DLD1 (cell line): ENCODE results near the gene ZFP2.
"Not testable (repeated sequence)": the region's sequence is repeated elsewhere in the genome, so short reads cannot be mapped to it uniquely, and the experiment has no call there.

ENCODE experiments used
- in situ Hi-C: cut with HindIII; loops from 2 replicates; pipeline ENCODE4 v1.10.0; 2017; ENCODE audit warnings: low sequenced_read_pairs

ZFP2 gene

GRCh38 chr5:178895615-178896571, at the start of gene ZFP2:
Gene ZFP2 (plus strand): TSS chr5:178895913. CDS start chr5:178931314, 35,401 bp downstream.
- in situ Hi-C loops: no loop called here

- in situ Hi-C loops: no loop called here
Measured at GRCh38 chr5:178849316-178849715, 46.4 kb upstream of the ZFP2 start.

- in situ Hi-C loops: no loop called here
Measured at GRCh38 chr5:178851951-178852350, 43.8 kb upstream of the ZFP2 start.

- in situ Hi-C loops: no loop called here
Measured at GRCh38 chr5:178854284-178854683, 41.4 kb upstream of the ZFP2 start.

GRCh38 chr5:178859625-178860521, 35.8 kb upstream of the ZFP2 start, which contains the start of gene ZNF354B:
Gene ZNF354B (plus strand): TSS chr5:178859953. CDS start chr5:178861048, 1,095 bp downstream.
- in situ Hi-C loops: no loop called here

- in situ Hi-C loops: not testable (repeated sequence)
Measured at GRCh38 chr5:178860615-178861014, 35.1 kb upstream of the ZFP2 start.

GRCh38 chr5:178861627-178862026, 34.1 kb upstream of the ZFP2 start:
- in situ Hi-C loops: no loop called here

GRCh38 chr5:178866946-178867345, 28.8 kb upstream of the ZFP2 start:
- in situ Hi-C loops: no loop called here

GRCh38 chr5:178869577-178869976, 26.1 kb upstream of the ZFP2 start:
- in situ Hi-C loops: no loop called here

GRCh38 chr5:178870411-178870810, 25.3 kb upstream of the ZFP2 start:
- in situ Hi-C loops: no loop called here

- in situ Hi-C loops: no loop called here
Measured at GRCh38 chr5:178872302-178872701, 23.4 kb upstream of the ZFP2 start.

- in situ Hi-C loops: not testable (repeated sequence)
Measured at GRCh38 chr5:178883115-178883694, 12.5 kb upstream of the ZFP2 start.

- in situ Hi-C loops: no loop called here
Measured at GRCh38 chr5:178883815-178884430, 11.8 kb upstream of the ZFP2 start.

- in situ Hi-C loops: no loop called here
Measured at GRCh38 chr5:178899289-178899688, 3.6 kb downstream of the ZFP2 start.

GRCh38 chr5:178902849-178903248, 7.1 kb downstream of the ZFP2 start:
- in situ Hi-C loops: loop anchor here (25.0 kb wide), 1 partner anchor 184 kb away; no protein-coding TSS in a partner anchor

GRCh38 chr5:178931846-178932760, 36.4 kb downstream of the ZFP2 start:
- in situ Hi-C loops: no loop called here

- in situ Hi-C loops: no loop called here
Measured at GRCh38 chr5:178940569-178941360, 45.1 kb downstream of the ZFP2 start, which contains the start of gene ZNF454. Gene ZNF454 (plus strand): TSS chr5:178941198. CDS start chr5:178942792, 1,594 bp downstream.

- in situ Hi-C loops: no loop called here
Measured at GRCh38 chr5:178941361-178941760, 45.6 kb downstream of the ZFP2 start.
